ENCODE measurements around the gene LIN54. TPM values are rescaled to one million over a fixed set of nuclear protein-coding genes. Genes with fewer than 3 reads are reported as not detected.

LIN54 gene
- total RNA-seq, 1 donor from 2014 or later = 11.1 TPM

DNA sequence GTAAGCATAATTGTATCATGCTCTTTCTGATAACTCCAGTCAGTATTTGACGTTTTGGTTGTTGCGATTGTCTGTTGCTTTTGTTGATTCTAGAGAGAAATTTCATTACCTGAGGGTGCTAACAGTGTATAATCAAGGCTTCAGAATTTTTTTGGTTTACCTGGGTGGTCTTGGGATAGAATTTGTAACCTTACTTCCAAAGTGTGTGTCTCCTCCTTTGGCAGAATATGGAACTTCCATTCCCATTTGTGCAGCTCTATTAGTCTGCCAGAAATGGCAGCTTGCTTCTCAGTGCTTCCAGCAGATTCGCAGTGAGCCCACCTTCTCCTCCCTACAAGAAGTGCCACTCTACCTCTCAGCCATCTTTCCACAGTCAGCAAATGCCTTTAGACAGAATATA is 29.6 kb upstream of the LIN54 start:
- Mint-ChIP-seq H3K27me3 (ENCODE audit: low read depth, unreplicated experiment) (no peaks in the 10 kb centered on the region), H3K4me3 (ENCODE audit: unreplicated experiment) (no peak overlapping the region), H3K9me3 (ENCODE audit: unreplicated experiment) (no peaks in the 10 kb centered on the region), H3K4me1 (ENCODE audit: low read depth, unreplicated experiment) (peaks cover 13% of the 10 kb centered on the region), H3K27ac (ENCODE audit: unreplicated experiment) (no peak overlapping the region), H3K36me3 (ENCODE audit: low read depth, unreplicated experiment) (peaks cover 2% of the 10 kb centered on the region)
- no peak for DNase-seq (ENCODE audit: low read depth)
- Histone ChIP-seq H3K79me2 (ENCODE audit: insufficient read depth, low read length) (peaks cover 90% of the 10 kb centered on the region), H3K36me3 (ENCODE audit: insufficient read depth, low read length) (no peaks in the 10 kb centered on the region), H3K27ac (ENCODE audit: low read depth, low read length) (no peak overlapping the region), H3K27me3 (ENCODE audit: insufficient read depth, low read length) (no peaks in the 10 kb centered on the region), H3K4me3 (ENCODE audit: insufficient read depth, low read depth, low read length) (no peak overlapping the region), H4K20me1 (ENCODE audit: insufficient read depth, low read length) (peaks cover 35% of the 10 kb centered on the region), H3K4me1 (ENCODE audit: insufficient read depth, low read length) (peaks cover 7% of the 10 kb centered on the region), H3K4me2 (ENCODE audit: low read length) (no peak overlapping the region), H3K9me3 (ENCODE audit: insufficient read depth, low read depth, low read length) (no peaks in the 10 kb centered on the region), H2AFZ (ENCODE audit: low read depth, low read length) (no peak overlapping the region), H3K9ac (ENCODE audit: low read length) (no peak overlapping the region)
- TF ChIP-seq EZH2 (IDR thresholded peaks at IDR 0.05; ENCODE audit: insufficient read depth, low read length) (no peak), CTCF (IDR thresholded peaks at IDR 0.05; ENCODE audit: insufficient read depth, low read depth, low read length) (no peak)
- FAIRE-seq = no peak

- Mint-ChIP-seq H3K4me1 (ENCODE audit: low read depth, unreplicated experiment) (peaks cover 13% of the 10 kb centered on the region), H3K4me3 (ENCODE audit: unreplicated experiment) (peak overlapping the region; percentile 48), H3K9me3 (ENCODE audit: unreplicated experiment) (peaks cover 1% of the 10 kb centered on the region), H3K27me3 (ENCODE audit: low read depth, unreplicated experiment) (no peaks in the 10 kb centered on the region), H3K36me3 (ENCODE audit: low read depth, unreplicated experiment) (peaks cover 2% of the 10 kb centered on the region), H3K27ac (ENCODE audit: unreplicated experiment) (no peak overlapping the region)
- no peak overlapping the region for H2AFZ ChIP-seq (ENCODE audit: low read depth, low read length)
- no peaks in the 10 kb centered on the region for H3K9me3 ChIP-seq (ENCODE audit: insufficient read depth, low read depth, low read length)
- no peak overlapping the region for H3K4me3 ChIP-seq (ENCODE audit: insufficient read depth, low read depth, low read length)
- H3K4me2 ChIP-seq (ENCODE audit: low read length) = peak overlapping the region; percentile 11
- H3K4me1 ChIP-seq (ENCODE audit: insufficient read depth, low read length) = peaks cover 7% of the 10 kb centered on the region
- H3K27me3 ChIP-seq (ENCODE audit: insufficient read depth, low read length) = no peaks in the 10 kb centered on the region
- DNase-seq (ENCODE audit: low read depth) (no peak), FAIRE-seq (no peak)
- no peak for TF ChIP-seq EZH2 (IDR thresholded peaks at IDR 0.05; ENCODE audit: insufficient read depth, low read length)
- TF ChIP-seq CTCF (IDR thresholded peaks at IDR 0.05; ENCODE audit: insufficient read depth, low read depth, low read length) = no peak
- peaks cover 28% of the 10 kb centered on the region for H4K20me1 ChIP-seq (ENCODE audit: insufficient read depth, low read length)
- no peaks in the 10 kb centered on the region for H3K36me3 ChIP-seq (ENCODE audit: insufficient read depth, low read length)
- no peak overlapping the region for H3K9ac ChIP-seq (ENCODE audit: low read length)
- H3K79me2 ChIP-seq (ENCODE audit: insufficient read depth, low read length) = peaks cover 64% of the 10 kb centered on the region
- no peak overlapping the region for H3K27ac ChIP-seq (ENCODE audit: low read depth, low read length)
These were observed 26.5 kb upstream of the LIN54 start for GRCh38 chr4:83036991-83037665.

Data from astrocyte (in vitro differentiated cells and primary cell).